Ishikawa (cell line): Measurements from ENCODE around the gene MTOR.

Experiments used
- CEBPB ChIP-seq: IDR thresholded peaks from 2 replicates; pipeline ENCODE4 v1.6.1; 2012
- CREB1 ChIP-seq: IDR thresholded peaks from 2 replicates; pipeline ENCODE4 v1.6.1; 2012; ENCODE audit warnings: low read depth
- EGR1 ChIP-seq: IDR thresholded peaks from 2 replicates; pipeline ENCODE4 v1.6.1; 2012
- EP300 ChIP-seq: IDR thresholded peaks from 2 replicates; pipeline ENCODE4 v1.6.1; 2012; ENCODE audit warnings: borderline replicate concordance
- FOXM1 ChIP-seq: IDR thresholded peaks from 2 replicates; pipeline ENCODE4 v1.6.1; 2012; ENCODE audit warnings: low read depth, borderline replicate concordance
- NFIC ChIP-seq: IDR thresholded peaks from 2 replicates; pipeline ENCODE4 v1.6.1; 2012
- RAD21 ChIP-seq: IDR thresholded peaks from 2 replicates; pipeline ENCODE4 v1.6.1; 2012; ENCODE audit warnings: low read depth
- TAF1 ChIP-seq: IDR thresholded peaks from 2 replicates; pipeline ENCODE4 v1.6.1; 2012; ENCODE audit warnings: low read depth, mild to moderate bottlenecking
- TCF12 ChIP-seq: IDR thresholded peaks from 2 replicates; pipeline ENCODE4 v1.6.1; 2012; ENCODE audit warnings: low read depth
- TEAD4 ChIP-seq: IDR thresholded peaks from 2 replicates; pipeline ENCODE4 v1.6.1; 2012
- YY1 ChIP-seq: IDR thresholded peaks from 2 replicates; pipeline ENCODE4 v1.6.1; 2012; ENCODE audit warnings: low read depth
- ZBTB7A ChIP-seq: IDR thresholded peaks from 2 replicates; pipeline ENCODE4 v1.6.1; 2012; ENCODE audit warnings: low read depth
- TF ChIP-seq, protein P1 (sequence below): IDR thresholded peaks from 2 replicates; pipeline ENCODE4 v1.6.1; 2012; ENCODE audit warnings: low read depth, mild to moderate bottlenecking
- TF ChIP-seq, protein P2 (sequence below): IDR thresholded peaks from 2 replicates; pipeline ENCODE4 v1.6.1; 2012
- TF ChIP-seq, protein P3 (sequence below): IDR thresholded peaks from 2 replicates; pipeline ENCODE4 v1.6.1; 2012

The MTOR gene

DNA sequence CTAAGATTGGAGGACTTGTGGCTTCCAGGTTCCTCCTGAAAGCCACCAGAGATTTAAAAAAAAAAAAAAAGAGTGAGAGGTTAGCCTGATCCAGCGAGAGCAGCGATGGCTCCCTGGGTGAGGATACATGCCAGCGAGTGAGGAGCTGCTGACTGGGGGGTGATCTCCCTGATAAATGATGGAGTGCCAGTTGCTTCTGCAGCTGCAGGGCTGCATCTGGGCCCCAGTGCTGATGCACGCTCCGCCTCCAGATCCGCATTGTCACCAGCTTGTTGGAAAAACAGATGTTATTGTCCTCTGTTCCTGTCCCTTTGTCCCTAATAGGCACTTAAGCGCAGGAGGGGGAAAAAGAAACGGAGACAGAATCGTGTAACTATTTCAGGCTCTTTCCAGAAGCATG, 39.2 kb upstream of the MTOR start:
- no peak for TF ChIP-seq CEBPB
- TF ChIP-seq CREB1 = no peak
- no peak for TF ChIP-seq ZBTB7A
- no peak for TF ChIP-seq YY1
- no peak for TF ChIP-seq FOXM1
- no peak for TF ChIP-seq NFIC
- TF ChIP-seq RAD21 = no peak
- TF ChIP-seq, protein P1, sequence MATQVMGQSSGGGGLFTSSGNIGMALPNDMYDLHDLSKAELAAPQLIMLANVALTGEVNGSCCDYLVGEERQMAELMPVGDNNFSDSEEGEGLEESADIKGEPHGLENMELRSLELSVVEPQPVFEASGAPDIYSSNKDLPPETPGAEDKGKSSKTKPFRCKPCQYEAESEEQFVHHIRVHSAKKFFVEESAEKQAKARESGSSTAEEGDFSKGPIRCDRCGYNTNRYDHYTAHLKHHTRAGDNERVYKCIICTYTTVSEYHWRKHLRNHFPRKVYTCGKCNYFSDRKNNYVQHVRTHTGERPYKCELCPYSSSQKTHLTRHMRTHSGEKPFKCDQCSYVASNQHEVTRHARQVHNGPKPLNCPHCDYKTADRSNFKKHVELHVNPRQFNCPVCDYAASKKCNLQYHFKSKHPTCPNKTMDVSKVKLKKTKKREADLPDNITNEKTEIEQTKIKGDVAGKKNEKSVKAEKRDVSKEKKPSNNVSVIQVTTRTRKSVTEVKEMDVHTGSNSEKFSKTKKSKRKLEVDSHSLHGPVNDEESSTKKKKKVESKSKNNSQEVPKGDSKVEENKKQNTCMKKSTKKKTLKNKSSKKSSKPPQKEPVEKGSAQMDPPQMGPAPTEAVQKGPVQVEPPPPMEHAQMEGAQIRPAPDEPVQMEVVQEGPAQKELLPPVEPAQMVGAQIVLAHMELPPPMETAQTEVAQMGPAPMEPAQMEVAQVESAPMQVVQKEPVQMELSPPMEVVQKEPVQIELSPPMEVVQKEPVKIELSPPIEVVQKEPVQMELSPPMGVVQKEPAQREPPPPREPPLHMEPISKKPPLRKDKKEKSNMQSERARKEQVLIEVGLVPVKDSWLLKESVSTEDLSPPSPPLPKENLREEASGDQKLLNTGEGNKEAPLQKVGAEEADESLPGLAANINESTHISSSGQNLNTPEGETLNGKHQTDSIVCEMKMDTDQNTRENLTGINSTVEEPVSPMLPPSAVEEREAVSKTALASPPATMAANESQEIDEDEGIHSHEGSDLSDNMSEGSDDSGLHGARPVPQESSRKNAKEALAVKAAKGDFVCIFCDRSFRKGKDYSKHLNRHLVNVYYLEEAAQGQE = no peak
- no peak for TF ChIP-seq EP300
- TF ChIP-seq, protein P2, sequence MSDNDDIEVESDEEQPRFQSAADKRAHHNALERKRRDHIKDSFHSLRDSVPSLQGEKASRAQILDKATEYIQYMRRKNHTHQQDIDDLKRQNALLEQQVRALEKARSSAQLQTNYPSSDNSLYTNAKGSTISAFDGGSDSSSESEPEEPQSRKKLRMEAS = no peak
- TF ChIP-seq TCF12 = no peak
- TF ChIP-seq TAF1 = no peak
- TF ChIP-seq, protein P3, sequence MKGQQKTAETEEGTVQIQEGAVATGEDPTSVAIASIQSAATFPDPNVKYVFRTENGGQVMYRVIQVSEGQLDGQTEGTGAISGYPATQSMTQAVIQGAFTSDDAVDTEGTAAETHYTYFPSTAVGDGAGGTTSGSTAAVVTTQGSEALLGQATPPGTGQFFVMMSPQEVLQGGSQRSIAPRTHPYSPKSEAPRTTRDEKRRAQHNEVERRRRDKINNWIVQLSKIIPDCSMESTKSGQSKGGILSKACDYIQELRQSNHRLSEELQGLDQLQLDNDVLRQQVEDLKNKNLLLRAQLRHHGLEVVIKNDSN = no peak
- TF ChIP-seq EGR1 = no peak

DNA sequence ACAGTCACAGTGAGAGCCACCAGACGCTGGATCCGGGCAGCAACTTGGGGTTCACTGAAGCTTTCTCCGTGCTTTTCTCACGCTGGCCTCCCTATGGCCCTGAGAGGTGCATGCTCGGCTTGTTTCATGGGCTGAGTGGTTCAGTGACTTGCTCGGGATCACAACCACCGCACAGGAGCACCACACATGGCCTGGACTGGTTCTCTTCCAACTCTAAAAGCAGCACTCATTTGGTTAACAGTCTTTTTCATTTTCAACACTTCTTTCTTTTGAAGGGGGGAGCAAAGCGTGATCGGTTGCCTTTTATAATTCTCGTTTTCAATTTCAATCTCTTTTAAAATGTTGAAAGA, 36.8 kb upstream of the MTOR start:
- TF ChIP-seq NFIC (no peak), TEAD4 (no peak), YY1 (no peak), EGR1 (no peak)
- TF ChIP-seq, protein P2 = no peak

DNA sequence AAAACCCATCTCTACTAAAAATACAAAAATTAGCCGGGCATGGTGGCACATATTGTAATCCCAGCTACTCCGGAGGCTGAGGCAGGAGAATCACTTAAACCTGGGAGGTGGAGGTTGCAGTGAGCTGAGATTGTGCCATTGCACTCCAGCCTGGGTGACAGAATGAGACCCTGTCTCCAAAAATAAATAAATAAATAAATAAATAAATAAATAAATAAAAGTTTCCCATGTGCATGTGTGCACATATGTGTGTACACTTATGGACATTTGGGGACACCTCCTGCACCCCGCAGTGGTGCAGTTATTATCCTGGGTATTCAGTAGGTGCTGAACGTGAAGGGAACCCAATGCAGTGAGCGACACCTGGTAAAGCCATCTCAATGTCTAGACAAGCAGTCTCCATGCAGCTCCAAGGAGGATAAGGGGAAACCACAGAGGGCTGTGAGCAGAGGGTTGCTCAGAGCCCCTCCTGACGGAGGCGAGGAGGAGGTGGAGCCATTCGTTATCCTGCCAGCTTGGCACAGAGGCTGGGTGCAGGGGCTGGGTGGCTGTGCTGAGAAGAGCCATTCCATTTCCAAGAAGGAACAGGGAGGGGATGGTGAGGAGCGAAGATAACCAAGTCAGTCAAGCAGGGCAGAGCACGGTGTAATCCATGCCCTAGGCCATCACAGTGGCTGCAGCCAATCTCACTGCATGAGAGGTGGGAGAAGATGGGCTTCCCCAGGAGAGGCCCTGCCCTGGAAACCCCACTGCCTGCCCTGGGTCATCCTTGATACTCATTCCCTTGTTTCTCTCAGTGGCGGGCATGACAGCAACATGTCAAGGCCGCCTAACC, 36.3 kb upstream of the MTOR start:
- TF ChIP-seq TAF1 = no peak
- TF ChIP-seq TCF12 = no peak
- TF ChIP-seq, protein P2 = no peak
- no peak for TF ChIP-seq CEBPB
- TF ChIP-seq ZBTB7A = no peak
- no peak for TF ChIP-seq FOXM1
- no peak for TF ChIP-seq EP300
- TF ChIP-seq, protein P1 = no peak
- no peak for TF ChIP-seq EGR1
- TF ChIP-seq YY1 = no peak
- no peak for TF ChIP-seq CREB1

- no peak for TF ChIP-seq EGR1
- no peak for TF ChIP-seq FOXM1
- no peak for TF ChIP-seq TEAD4
- TF ChIP-seq, protein P1 = no peak
- no peak for TF ChIP-seq NFIC
- TF ChIP-seq YY1 = no peak
- TF ChIP-seq ZBTB7A = no peak
- TF ChIP-seq TAF1 = no peak
- TF ChIP-seq RAD21 = no peak
- TF ChIP-seq, protein P2 = no peak
- TF ChIP-seq CREB1 = no peak
- no peak for TF ChIP-seq CEBPB
Observed at GRCh38 chr1:11295905-11296304, 33.6 kb upstream of the MTOR start.

GRCh38 chr1:11294951-11295350, 32.6 kb upstream of the MTOR start:
- TF ChIP-seq ZBTB7A (no peak), CEBPB (no peak), EGR1 (no peak), RAD21 (no peak), TCF12 (no peak), FOXM1 (no peak), EP300 (no peak), CREB1 (no peak), NFIC (no peak), TAF1 (no peak), TEAD4 (no peak)
- TF ChIP-seq, protein P3 = no peak
- TF ChIP-seq, protein P1 = no peak
